Testis (tissue), 3 donors: Measurements from ENCODE around the gene PYROXD2. TPM values are rescaled to one million over a fixed set of nuclear protein-coding genes. Genes with fewer than 3 reads are reported as not detected.

Experiments used
- DNase-seq: peaks from one replicate; pipeline ENCODE4 v3.0.0-alpha.2; 2019
- H3K27ac ChIP-seq, 2 donors: fragments of 200-600 bp; sonication (generic); one replicate each; pipeline ENCODE4 v1.5.1; 2019
- H3K27me3 ChIP-seq: fragments of 200-600 bp; sonication (generic); one replicate; pipeline ENCODE4 v1.5.1; 2019
- H3K36me3 ChIP-seq: fragments of 200-600 bp; sonication (generic); one replicate; pipeline ENCODE4 v1.5.1; 2017; ENCODE audit warnings: low read depth; ENCODE audit errors: missing control alignments
- H3K4me1 ChIP-seq: fragments of 200-600 bp; sonication (generic); one replicate; pipeline ENCODE4 v1.5.1; 2019
- H3K4me3 ChIP-seq, 2 donors: fragments of 200-600 bp; sonication (generic); one replicate each; pipeline ENCODE4 v1.5.1; 2017 to 2019
- H3K9me3 ChIP-seq: fragments of 200-600 bp; sonication (generic); one replicate; pipeline ENCODE4 v1.5.1; 2017
- CTCF ChIP-seq, 3 experiments: fragments of 450-650 bp in 2 of 3; fragments of 200-600 bp in 1 of 3; sonication (generic) in 1 of 3; IDR thresholded peaks; one replicate each; pipeline ENCODE4 v1.5.1; 2016 to 2019; ENCODE audit warnings: antibody characterized with exemption in 3 of 3, mild to moderate bottlenecking in 2 of 3, moderate library complexity in 1 of 3
- POLR2A ChIP-seq: fragments of 450-650 bp; IDR thresholded peaks from one replicate; pipeline ENCODE4 v1.6.1; 2017; ENCODE audit warnings: antibody characterized with exemption, mild to moderate bottlenecking, moderate library complexity
- WGBS, 2 donors: methylation state at CpG; one replicate each; pipeline ENCODE4 v1.1.5; 2018; 5-methylcytosine and 5-hydroxymethylcytosine counted together
- intact Hi-C: fragments of 100-400 bp; cut with DNase I; formaldehyde crosslinking; loops from one replicate; pipeline ENCODE4 v1.15.1; 2023; ENCODE audit warnings: low total_unique reads
- polyA plus RNA-seq: library from polyadenylated mRNA; stranded (reverse); fragments of 350-450 nt; fragmentation: Illumina TruSeq; extraction: RNeasy Lipid Tissue Mini Kit (QIAGEN cat#74804); gene quantifications from one replicate; pipeline ENCODE4 v1.2.3, GENCODE V29; 2014; ENCODE audit warnings: low read depth, low replicate concordance; ENCODE audit not compliant: insufficient read depth
- total RNA-seq, 2 donors: library from RNA; depleted of rRNA; stranded (reverse); fragments of >200 nt; gene quantifications; one replicate each; pipeline ENCODE4 v1.2.3, GENCODE V29; 2016

Gene PYROXD2
- total and polyA plus RNA-seq, 3 donors from 2014 or later: 10.2 to 20.2 (median 13.0) TPM

DNA sequence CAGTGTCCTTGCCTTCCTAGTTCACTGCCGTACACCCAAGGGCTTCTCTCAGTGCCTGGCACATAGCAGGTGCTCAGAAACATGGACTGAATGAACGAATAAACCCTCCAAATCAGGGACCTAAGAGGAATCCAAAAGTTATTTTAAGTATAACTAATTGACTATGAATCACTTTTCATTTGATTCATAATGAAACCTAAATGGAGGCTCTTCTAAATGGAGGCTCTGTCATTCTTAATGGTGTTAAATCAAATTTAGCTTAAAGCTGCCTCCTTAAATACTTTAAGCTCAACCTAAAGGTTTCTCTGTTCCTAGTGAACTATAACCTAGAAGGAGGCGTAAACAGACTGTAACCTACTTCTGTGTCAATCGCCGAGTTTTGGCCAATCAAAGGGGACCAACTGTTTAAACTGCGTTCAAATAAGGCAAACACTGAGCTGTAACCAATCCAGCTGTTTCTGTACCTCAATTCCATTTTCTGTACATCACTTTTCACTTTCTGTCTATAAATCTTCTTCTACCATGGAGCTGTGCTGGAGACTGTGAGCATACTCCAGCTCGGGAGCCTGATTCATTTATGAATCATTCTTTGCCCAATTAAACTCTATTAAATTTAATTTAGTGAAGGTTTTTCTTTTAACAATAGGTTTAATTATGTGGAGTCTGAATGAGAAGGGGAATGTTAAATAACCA lies 11.0 kb downstream of the PYROXD2 start:
- TF ChIP-seq CTCF (IDR thresholded peaks at IDR 0.05): no peak
- TF ChIP-seq POLR2A: no peak
- Histone ChIP-seq H3K27me3 (no peaks in the 10 kb centered on the region), H3K36me3 (no peaks in the 10 kb centered on the region), H3K9me3 (no peaks in the 10 kb centered on the region), H3K27ac (no peak overlapping the region), H3K4me3 (no peak overlapping the region), H3K4me1 (no peaks in the 10 kb centered on the region)
- intact Hi-C loops: no loop called here
- DNase-seq: no peak
- WGBS, 2 donors: 70 to 74% methylated on average over 7 of the region's 7 CpGs

GRCh38 chr10:98402931-98403718 lies 11.9 kb downstream of the PYROXD2 start:
- H3K27ac ChIP-seq: peak overlapping the region in 1 of 2 donors; percentile 36
- intact Hi-C loops: no loop called here
- 67 to 82% methylated on average over 18 to 23 of the region's 23 CpGs for WGBS, 2 donors
- peak overlapping the region; percentile 32 to 52 for H3K4me3 ChIP-seq
- H3K9me3 ChIP-seq: no peaks in the 10 kb centered on the region
- no peaks in the 10 kb centered on the region for H3K4me1 ChIP-seq
- DNase-seq: peak; percentile 42
- no peaks in the 10 kb centered on the region for H3K36me3 ChIP-seq
- no peaks in the 10 kb centered on the region for H3K27me3 ChIP-seq
- TF ChIP-seq CTCF (IDR thresholded peaks at IDR 0.05): no peak
- TF ChIP-seq POLR2A: no peak

DNA sequence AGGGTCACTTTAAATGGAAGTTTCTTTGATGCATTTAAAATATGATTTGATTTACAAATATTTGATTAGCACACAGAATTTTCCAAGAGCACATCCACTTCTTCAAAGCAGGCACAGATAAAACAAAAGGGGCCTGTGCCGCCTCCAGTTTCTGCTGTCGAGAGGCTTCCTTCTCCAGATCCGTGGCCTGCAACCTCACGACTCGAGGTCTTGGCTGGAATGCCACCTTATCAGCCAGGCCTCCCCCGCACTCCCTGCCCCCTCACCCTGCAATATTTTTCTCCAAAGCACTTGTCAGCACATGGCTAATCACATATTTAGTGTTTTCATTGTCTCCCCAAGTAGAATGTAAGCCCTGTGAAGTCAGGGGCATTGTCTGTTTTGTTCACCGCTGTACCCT lies 12.5 kb downstream of the PYROXD2 start:
- H3K27ac ChIP-seq: no peak overlapping the region
- peak; percentile 36 for DNase-seq
- peak overlapping the region; percentile 32 to 52 for H3K4me3 ChIP-seq
- TF ChIP-seq CTCF (IDR thresholded peaks at IDR 0.05): no peak
- TF ChIP-seq POLR2A: no peak
- H3K36me3 ChIP-seq: no peaks in the 10 kb centered on the region
- intact Hi-C loops: no loop called here
- H3K9me3 ChIP-seq: no peaks in the 10 kb centered on the region
- WGBS, 2 donors: 33 to 41% methylated on average over 7 of the region's 7 CpGs
- H3K4me1 ChIP-seq: no peaks in the 10 kb centered on the region
- H3K27me3 ChIP-seq: no peaks in the 10 kb centered on the region

DNA sequence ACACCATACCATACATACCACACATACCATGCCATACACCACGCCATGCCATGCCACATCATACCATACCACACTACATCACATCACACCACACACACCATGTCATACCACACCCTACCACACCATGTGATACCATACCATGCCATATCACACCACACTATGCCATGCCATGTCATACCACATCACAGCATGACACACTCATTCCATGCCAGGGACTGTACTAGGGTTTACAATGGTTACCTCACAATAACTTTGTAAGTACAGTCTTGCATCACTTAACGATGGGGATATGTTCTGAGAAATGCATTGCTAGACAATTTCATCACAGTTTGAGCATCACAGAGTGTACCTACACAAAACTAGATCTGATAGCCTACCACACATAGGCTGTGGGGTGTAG lies 14.5 kb downstream of the PYROXD2 start:
- Histone ChIP-seq H3K27me3 (no peaks in the 10 kb centered on the region), H3K4me3 (no peak overlapping the region), H3K9me3 (no peaks in the 10 kb centered on the region), H3K4me1 (no peaks in the 10 kb centered on the region), H3K36me3 (no peaks in the 10 kb centered on the region), H3K27ac (no peak overlapping the region)
- intact Hi-C loops: no loop called here
- no peak for TF ChIP-seq POLR2A
- TF ChIP-seq CTCF (IDR thresholded peaks at IDR 0.05): no peak
- DNase-seq: no peak
- 88 to 93% methylated on average over 2 of the region's 2 CpGs for WGBS, 2 donors
